Measurements from ENCODE around the gene UQCC3. TPM values are rescaled to one million over a fixed set of nuclear protein-coding genes. Genes with fewer than 3 reads are reported as not detected.
A peak's percentile ranks its signal among the peaks of the same experiment; 100 is the strongest.

UQCC3 gene
- 6.8 and 31.3 TPM in 2 replicates for total RNA-seq (ENCODE audit: low replicate concordance)

GRCh38 chr11:62671608-62672389, at the start of gene UQCC3, which contains the start of gene LBHD1:
TSS of gene UQCC3 (plus strand) at chr11:62671673. CDS start at chr11:62671746, 73 bp downstream.
TSS of gene LBHD1 (minus strand) at chr11:62672267. CDS start at chr11:62670031, 2,236 bp downstream.
- TF ChIP-seq CTCF (IDR thresholded peaks at IDR 0.05; ENCODE audit: insufficient read depth, low read length), result no peak
- DNase-seq (ENCODE audit: low read depth), result peak; percentile 90
- peak within 1 kb of the TSS; percentile 91 for H3K4me3 ChIP-seq (ENCODE audit: low read depth, low read length)

- no peak for TF ChIP-seq CTCF (IDR thresholded peaks at IDR 0.05; ENCODE audit: insufficient read depth, low read length)
- H3K4me3 ChIP-seq (ENCODE audit: low read depth, low read length), result no peak overlapping the region
- no peak for DNase-seq (ENCODE audit: low read depth)
Observed at GRCh38 chr11:62622476-62623089, 48.9 kb upstream of the UQCC3 start.

GRCh38 chr11:62627713-62628112, 43.8 kb upstream of the UQCC3 start:
- TF ChIP-seq CTCF (IDR thresholded peaks at IDR 0.05; ENCODE audit: insufficient read depth, low read length), result peak; percentile 13
- no peak for DNase-seq (ENCODE audit: low read depth)
- no peak overlapping the region for H3K4me3 ChIP-seq (ENCODE audit: low read depth, low read length)

GRCh38 chr11:62632492-62632891, 39.0 kb upstream of the UQCC3 start:
- no peak for TF ChIP-seq CTCF (IDR thresholded peaks at IDR 0.05; ENCODE audit: insufficient read depth, low read length)
- DNase-seq (ENCODE audit: low read depth), result no peak

GRCh38 chr11:62644220-62644619, 27.3 kb upstream of the UQCC3 start:
- no peak for TF ChIP-seq CTCF (IDR thresholded peaks at IDR 0.05; ENCODE audit: insufficient read depth, low read length)
- no peak for DNase-seq (ENCODE audit: low read depth)
- no peak overlapping the region for H3K4me3 ChIP-seq (ENCODE audit: low read depth, low read length)

More at GRCh38 chr11:62632492-62632891, 39.0 kb upstream of the UQCC3 start:
- H3K4me3 ChIP-seq (ENCODE audit: low read depth, low read length), result no peak overlapping the region

GRCh38 chr11:62645671-62645945, 25.9 kb upstream of the UQCC3 start:
- no peak for DNase-seq (ENCODE audit: low read depth)
- peak overlapping the region; percentile 93 for H3K4me3 ChIP-seq (ENCODE audit: low read depth, low read length)
- TF ChIP-seq CTCF (IDR thresholded peaks at IDR 0.05; ENCODE audit: insufficient read depth, low read length), result no peak

Data from fibroblast of the aortic adventitia (primary cell).